HEK293 (cell line): Measurements from ENCODE around the gene NOL9.

ENCODE experiments used
- HOXA7 ChIP-seq: sonication (generic); formaldehyde crosslinking; IDR thresholded peaks from 2 replicates; pipeline ENCODE4 v1.8.1; 2022; ENCODE audit warnings: missing genetic modification reagents, borderline replicate concordance
- HOXC10 ChIP-seq: sonication (generic); formaldehyde crosslinking; IDR thresholded peaks from 2 replicates; pipeline ENCODE4 v1.8.1; 2023; ENCODE audit warnings: mild to moderate bottlenecking, missing genetic modification reagents
- KLF1 ChIP-seq: fragments of 450-650 bp; formaldehyde crosslinking; IDR thresholded peaks from 2 replicates; pipeline ENCODE4 v1.5.1; 2016; ENCODE audit warnings: missing biosample characterization, missing genetic modification characterization
- KLF10 ChIP-seq: fragments of 450-650 bp; IDR thresholded peaks from 2 replicates; pipeline ENCODE4 v1.5.1; 2018; ENCODE audit warnings: missing biosample characterization, mild to moderate bottlenecking, missing genetic modification characterization
- KLF17 ChIP-seq: fragments of 450-650 bp; formaldehyde crosslinking; IDR thresholded peaks from 2 replicates; pipeline ENCODE4 v1.5.1; 2016; ENCODE audit warnings: missing biosample characterization, missing genetic modification characterization
- KLF9 ChIP-seq: fragments of 450-650 bp; formaldehyde crosslinking; IDR thresholded peaks from 2 replicates; pipeline ENCODE4 v1.5.1; 2016; ENCODE audit warnings: missing biosample characterization, missing genetic modification characterization, low read depth
- OSR2 ChIP-seq: fragments of 450-650 bp; formaldehyde crosslinking; IDR thresholded peaks from 2 replicates; pipeline ENCODE4 v1.5.1; 2016; ENCODE audit warnings: missing biosample characterization, missing genetic modification characterization
- REST ChIP-seq: fragments of 450-650 bp; formaldehyde crosslinking; IDR thresholded peaks from 2 replicates; pipeline ENCODE4 v1.5.1; 2016; ENCODE audit warnings: missing biosample characterization, missing genetic modification characterization
- SP2 ChIP-seq: fragments of 450-650 bp; formaldehyde crosslinking; IDR thresholded peaks from 2 replicates; pipeline ENCODE4 v1.5.1; 2016; ENCODE audit warnings: missing biosample characterization, missing genetic modification characterization
- SP3 ChIP-seq: fragments of 450-650 bp; formaldehyde crosslinking; IDR thresholded peaks from 2 replicates; pipeline ENCODE4 v1.5.1; 2016; ENCODE audit warnings: missing biosample characterization, missing genetic modification characterization
- YY1 ChIP-seq: fragments of 450-650 bp; formaldehyde crosslinking; IDR thresholded peaks from 2 replicates; pipeline ENCODE4 v1.5.1; 2018; ENCODE audit warnings: missing biosample characterization, missing genetic modification characterization
- ZBTB20 ChIP-seq: fragments of 450-650 bp; formaldehyde crosslinking; IDR thresholded peaks from 2 replicates; pipeline ENCODE4 v1.5.1; 2016; ENCODE audit warnings: missing biosample characterization, missing genetic modification characterization
- ZBTB8A ChIP-seq: fragments of 450-650 bp; formaldehyde crosslinking; IDR thresholded peaks from 2 replicates; pipeline ENCODE4 v1.5.1; 2016; ENCODE audit warnings: missing biosample characterization, missing genetic modification characterization
- ZNF132 ChIP-seq: fragments of 450-650 bp; formaldehyde crosslinking; IDR thresholded peaks from 2 replicates; pipeline ENCODE4 v1.5.1; 2017; ENCODE audit warnings: missing biosample characterization, missing genetic modification characterization, borderline replicate concordance
- ZNF146 ChIP-seq: fragments of 450-650 bp; formaldehyde crosslinking; IDR thresholded peaks from 2 replicates; pipeline ENCODE4 v1.5.1; 2016; ENCODE audit warnings: missing biosample characterization, missing genetic modification characterization
- ZNF16 ChIP-seq: fragments of 450-650 bp; formaldehyde crosslinking; IDR thresholded peaks from 2 replicates; pipeline ENCODE4 v1.5.1; 2016; ENCODE audit warnings: low read depth, missing biosample characterization, missing genetic modification characterization
- ZNF324 ChIP-seq: fragments of 450-650 bp; formaldehyde crosslinking; IDR thresholded peaks from 2 replicates; pipeline ENCODE4 v1.5.1; 2016; ENCODE audit warnings: missing biosample characterization, missing genetic modification characterization
- ZNF394 ChIP-seq: fragments of 450-650 bp; formaldehyde crosslinking; IDR thresholded peaks from 2 replicates; pipeline ENCODE4 v1.5.1; 2016; ENCODE audit warnings: missing biosample characterization, missing genetic modification characterization, mild to moderate bottlenecking, moderate library complexity, borderline replicate concordance
- ZNF501 ChIP-seq: fragments of 450-650 bp; formaldehyde crosslinking; IDR thresholded peaks from 2 replicates; pipeline ENCODE4 v1.5.1; 2016; ENCODE audit warnings: missing biosample characterization, missing genetic modification characterization
- ZNF600 ChIP-seq: fragments of 450-650 bp; formaldehyde crosslinking; IDR thresholded peaks from 2 replicates; pipeline ENCODE4 v1.5.1; 2016; ENCODE audit warnings: missing biosample characterization, missing genetic modification characterization
- ZNF626 ChIP-seq: fragments of 450-650 bp; sonication (Bioruptor Pico); formaldehyde crosslinking; IDR thresholded peaks from 2 replicates; pipeline ENCODE4 v1.5.1; 2018; ENCODE audit warnings: missing biosample characterization, missing genetic modification characterization, inconsistent platforms
- ZNF629 ChIP-seq: fragments of 450-650 bp; formaldehyde crosslinking; IDR thresholded peaks from 2 replicates; pipeline ENCODE4 v1.5.1; 2017; ENCODE audit warnings: missing biosample characterization, missing genetic modification characterization
- ZNF654 ChIP-seq: fragments of 450-650 bp; formaldehyde crosslinking; IDR thresholded peaks from 2 replicates; pipeline ENCODE4 v1.5.1; 2016; ENCODE audit warnings: low read depth, missing biosample characterization, missing genetic modification characterization
- ZNF664 ChIP-seq: fragments of 450-650 bp; formaldehyde crosslinking; IDR thresholded peaks from 2 replicates; pipeline ENCODE4 v1.5.1; 2016; ENCODE audit warnings: missing biosample characterization, missing genetic modification characterization
- ZNF677 ChIP-seq: fragments of 450-650 bp; IDR thresholded peaks from 2 replicates; pipeline ENCODE4 v1.5.0; 2018; ENCODE audit warnings: missing biosample characterization, mild to moderate bottlenecking, missing genetic modification characterization, moderate library complexity
- ZNF707 ChIP-seq: fragments of 450-650 bp; formaldehyde crosslinking; IDR thresholded peaks from 2 replicates; pipeline ENCODE4 v1.5.1; 2016; ENCODE audit warnings: missing biosample characterization, missing genetic modification characterization
- ZNF791 ChIP-seq: fragments of 450-650 bp; formaldehyde crosslinking; IDR thresholded peaks from 2 replicates; pipeline ENCODE4 v1.5.1; 2016; ENCODE audit warnings: missing biosample characterization, missing genetic modification characterization
- ZSCAN16 ChIP-seq: fragments of 450-650 bp; formaldehyde crosslinking; IDR thresholded peaks from 2 replicates; pipeline ENCODE4 v1.5.1; 2016; ENCODE audit warnings: missing biosample characterization, missing genetic modification characterization
- ZSCAN30 ChIP-seq: fragments of 450-650 bp; IDR thresholded peaks from 2 replicates; pipeline ENCODE4 v1.5.1; 2018; ENCODE audit warnings: missing biosample characterization, mild to moderate bottlenecking, missing genetic modification characterization, moderate library complexity
- TF ChIP-seq, protein P1 (sequence below): fragments of 450-650 bp; formaldehyde crosslinking; IDR thresholded peaks from 2 replicates; pipeline ENCODE4 v1.5.1; 2016; ENCODE audit warnings: missing biosample characterization, missing genetic modification characterization
- TF ChIP-seq, protein P2 (sequence below): fragments of 450-650 bp; formaldehyde crosslinking; IDR thresholded peaks from 2 replicates; pipeline ENCODE4; 2016; ENCODE audit warnings: missing biosample characterization, missing genetic modification characterization

The NOL9 gene

GRCh38 chr1:6554031-6554906 is at the start of gene NOL9 (continued):
- TF ChIP-seq, protein P1, sequence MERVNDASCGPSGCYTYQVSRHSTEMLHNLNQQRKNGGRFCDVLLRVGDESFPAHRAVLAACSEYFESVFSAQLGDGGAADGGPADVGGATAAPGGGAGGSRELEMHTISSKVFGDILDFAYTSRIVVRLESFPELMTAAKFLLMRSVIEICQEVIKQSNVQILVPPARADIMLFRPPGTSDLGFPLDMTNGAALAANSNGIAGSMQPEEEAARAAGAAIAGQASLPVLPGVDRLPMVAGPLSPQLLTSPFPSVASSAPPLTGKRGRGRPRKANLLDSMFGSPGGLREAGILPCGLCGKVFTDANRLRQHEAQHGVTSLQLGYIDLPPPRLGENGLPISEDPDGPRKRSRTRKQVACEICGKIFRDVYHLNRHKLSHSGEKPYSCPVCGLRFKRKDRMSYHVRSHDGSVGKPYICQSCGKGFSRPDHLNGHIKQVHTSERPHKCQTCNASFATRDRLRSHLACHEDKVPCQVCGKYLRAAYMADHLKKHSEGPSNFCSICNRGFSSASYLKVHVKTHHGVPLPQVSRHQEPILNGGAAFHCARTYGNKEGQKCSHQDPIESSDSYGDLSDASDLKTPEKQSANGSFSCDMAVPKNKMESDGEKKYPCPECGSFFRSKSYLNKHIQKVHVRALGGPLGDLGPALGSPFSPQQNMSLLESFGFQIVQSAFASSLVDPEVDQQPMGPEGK (tag by site-specific recombination): peak; percentile 42; the same call in 1 of the 2 replicates
- TF ChIP-seq SP2 (tag by site-specific recombination): peak; percentile 68
- TF ChIP-seq ZBTB20 (tag by site-specific recombination): peak; percentile 26; the same call in 1 of the 2 replicates
- peak; percentile 61; the same call in 1 of the 2 replicates for TF ChIP-seq ZBTB8A (tag by site-specific recombination)
- TF ChIP-seq, protein P2, sequence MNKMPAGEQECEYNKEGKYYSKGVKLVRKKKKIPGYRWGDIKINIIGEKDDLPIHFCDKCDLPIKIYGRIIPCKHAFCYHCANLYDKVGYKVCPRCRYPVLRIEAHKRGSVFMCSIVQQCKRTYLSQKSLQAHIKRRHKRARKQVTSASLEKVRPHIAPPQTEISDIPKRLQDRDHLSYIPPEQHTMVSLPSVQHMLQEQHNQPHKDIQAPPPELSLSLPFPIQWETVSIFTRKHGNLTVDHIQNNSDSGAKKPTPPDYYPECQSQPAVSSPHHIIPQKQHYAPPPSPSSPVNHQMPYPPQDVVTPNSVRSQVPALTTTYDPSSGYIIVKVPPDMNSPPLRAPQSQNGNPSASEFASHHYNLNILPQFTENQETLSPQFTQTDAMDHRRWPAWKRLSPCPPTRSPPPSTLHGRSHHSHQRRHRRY (tag by site-specific recombination): no peak
- TF ChIP-seq KLF10 (tag by site-specific recombination): peak; percentile 68; the same call in 1 of the 2 replicates
- peak; percentile 70; the same call in 1 of the 2 replicates for TF ChIP-seq ZNF629 (tag by site-specific recombination)
- TF ChIP-seq ZNF626 (tag by site-specific recombination): no peak
- no peak for TF ChIP-seq ZNF132 (tag by site-specific recombination)
- TF ChIP-seq ZNF654 (tag by site-specific recombination): no peak
- TF ChIP-seq ZNF146 (tag by site-specific recombination): no peak
- peak; percentile 59; the same call in 1 of the 2 replicates for TF ChIP-seq ZNF324 (tag by site-specific recombination)
- peak; percentile 88 for TF ChIP-seq SP3 (tag by site-specific recombination)
- peak; percentile 50; the same call in 1 of the 2 replicates for TF ChIP-seq KLF17 (tag by site-specific recombination)
- no peak for TF ChIP-seq ZNF664 (tag by site-specific recombination)
- TF ChIP-seq REST (tag by site-specific recombination): no peak
- 0 out of 2 replicates have a peak, but pooled peaks have one; percentile 3 for TF ChIP-seq ZNF677
- no peak for TF ChIP-seq HOXA7 (CRISPR knock-in tag)
- TF ChIP-seq ZSCAN30 (tag by site-specific recombination): peak; percentile 82
- no peak for TF ChIP-seq ZNF791 (tag by site-specific recombination)
- TF ChIP-seq ZSCAN16: no peak
- TF ChIP-seq ZNF501 (tag by site-specific recombination): peak; percentile 40; the same call in 1 of the 2 replicates
- TF ChIP-seq ZNF600: peak; percentile 72
- TF ChIP-seq ZNF394 (tag by site-specific recombination): no peak; the same call in 1 of the 2 replicates
- TF ChIP-seq HOXC10 (CRISPR knock-in tag): no peak
- TF ChIP-seq YY1 (tag by site-specific recombination): peak; percentile 97
- TF ChIP-seq ZNF16 (tag by site-specific recombination): no peak
- TF ChIP-seq OSR2 (tag by site-specific recombination): no peak
- no peak for TF ChIP-seq ZNF707 (tag by site-specific recombination)
- peak; percentile 51; the same call in 1 of the 2 replicates for TF ChIP-seq KLF9 (tag by site-specific recombination)
- TF ChIP-seq KLF1: peak; percentile 45
